IPS-18c (cell line): ENCODE results near the gene ADAM30.

Experiments
- H3K4me3 ChIP-seq: 2 replicates; pipeline ENCODE4 v1.7.0; 2013; ENCODE audit warnings: low read depth, mild to moderate bottlenecking, low read length, moderate library complexity; ENCODE audit not compliant: insufficient read depth
- H3K9me3 ChIP-seq: one replicate; pipeline ENCODE4 v1.6.1; 2013; ENCODE audit warnings: mild to moderate bottlenecking, low read length, moderate library complexity; ENCODE audit not compliant: control insufficient read depth, insufficient read depth

ADAM30 gene

GRCh38 chr1:119912963-119913362 is 16.6 kb upstream of the ADAM30 start:
- Histone ChIP-seq H3K4me3 (no peak overlapping the region), H3K9me3 (no peaks in the 10 kb centered on the region)

GRCh38 chr1:119911775-119912174 is 15.5 kb upstream of the ADAM30 start:
- Histone ChIP-seq H3K4me3 (no peak overlapping the region), H3K9me3 (no peaks in the 10 kb centered on the region)

- H3K9me3 ChIP-seq: no peaks in the 10 kb centered on the region
- H3K4me3 ChIP-seq: no peak overlapping the region
Measured at GRCh38 chr1:119910618-119911017, 14.3 kb upstream of the ADAM30 start.

GRCh38 chr1:119909890-119910596 is 13.7 kb upstream of the ADAM30 start:
- no peak overlapping the region for H3K4me3 ChIP-seq
- no peaks in the 10 kb centered on the region for H3K9me3 ChIP-seq

GRCh38 chr1:119908661-119909060 is 12.3 kb upstream of the ADAM30 start:
- Histone ChIP-seq H3K4me3 (no peak overlapping the region), H3K9me3 (no peaks in the 10 kb centered on the region)

GRCh38 chr1:119906927-119907652 is 10.8 kb upstream of the ADAM30 start:
- no peaks in the 10 kb centered on the region for H3K9me3 ChIP-seq
- H3K4me3 ChIP-seq: no peak overlapping the region

- H3K4me3 ChIP-seq: no peak overlapping the region
- no peaks in the 10 kb centered on the region for H3K9me3 ChIP-seq
Measured at GRCh38 chr1:119903443-119903835, 7.1 kb upstream of the ADAM30 start.

- Histone ChIP-seq H3K4me3 (no peak overlapping the region), H3K9me3 (no peaks in the 10 kb centered on the region)
Measured at GRCh38 chr1:119902775-119903442, 6.6 kb upstream of the ADAM30 start.

- no peaks in the 10 kb centered on the region for H3K9me3 ChIP-seq
- no peak overlapping the region for H3K4me3 ChIP-seq
Measured at GRCh38 chr1:119898981-119899720, 2.8 kb upstream of the ADAM30 start.

- Histone ChIP-seq H3K9me3 (no peaks in the 10 kb centered on the region), H3K4me3 (no peak overlapping the region)
Measured at GRCh38 chr1:119898530-119898929, 2.2 kb upstream of the ADAM30 start.

GRCh38 chr1:119895102-119895501 is 1.2 kb downstream of the ADAM30 start:
- Histone ChIP-seq H3K4me3 (no peak overlapping the region), H3K9me3 (no peaks in the 10 kb centered on the region)

- Histone ChIP-seq H3K4me3 (no peak overlapping the region), H3K9me3 (no peaks in the 10 kb centered on the region)
Measured at GRCh38 chr1:119893827-119894700, 2.3 kb downstream of the ADAM30 start.

- Histone ChIP-seq H3K4me3 (no peak overlapping the region), H3K9me3 (no peaks in the 10 kb centered on the region)
Measured at GRCh38 chr1:119893238-119893791, 3.0 kb downstream of the ADAM30 start.

GRCh38 chr1:119891386-119891785 is 4.9 kb downstream of the ADAM30 start:
- H3K4me3 ChIP-seq: no peak overlapping the region
- H3K9me3 ChIP-seq: no peaks in the 10 kb centered on the region

- H3K4me3 ChIP-seq: no peak overlapping the region
- no peaks in the 10 kb centered on the region for H3K9me3 ChIP-seq
Measured at GRCh38 chr1:119888476-119888875, 7.8 kb downstream of the ADAM30 start.

GRCh38 chr1:119887427-119887826 is 8.9 kb downstream of the ADAM30 start:
- H3K9me3 ChIP-seq: no peaks in the 10 kb centered on the region
- no peak overlapping the region for H3K4me3 ChIP-seq
